Ramos (cell line): ENCODE results near the gene IL3.

Experiments used
- in situ Hi-C: fragments of 300-500 bp; cut with MboI; formaldehyde crosslinking; loops from one replicate; pipeline ENCODE4 v1.14.3; 2022; ENCODE audit warnings: low sequenced_read_pairs; ENCODE audit not compliant: unreplicated experiment

The IL3 gene

GRCh38 chr5:132069994-132070393, 9.5 kb downstream of the IL3 start:
- in situ Hi-C loops: loop anchor here (10.0 kb wide), 1 partner anchor 435 kb away; no protein-coding TSS in a partner anchor

GRCh38 chr5:132070460-132071337, 10.2 kb downstream of the IL3 start:
- in situ Hi-C loops: no loop called here

GRCh38 chr5:132071338-132071707, 10.9 kb downstream of the IL3 start:
- in situ Hi-C loops: no loop called here

- in situ Hi-C loops: no loop called here
These were observed 11.6 kb downstream of the IL3 start for GRCh38 chr5:132072070-132072469.

- in situ Hi-C loops: no loop called here
These were observed 12.1 kb downstream of the IL3 start for GRCh38 chr5:132072528-132072927.

- in situ Hi-C loops: no loop called here
These were observed 13.0 kb downstream of the IL3 start, which contains the start of gene CSF2 for GRCh38 chr5:132073231-132074013. Gene CSF2 (plus strand): TSS chr5:132073789. CDS start chr5:132073824, 35 bp downstream.

GRCh38 chr5:132074091-132074771, 13.8 kb downstream of the IL3 start:
- in situ Hi-C loops: no loop called here

GRCh38 chr5:132074772-132075718, 14.6 kb downstream of the IL3 start:
- in situ Hi-C loops: no loop called here

- in situ Hi-C loops: no loop called here
These were observed 15.2 kb downstream of the IL3 start for GRCh38 chr5:132075719-132076077.

- in situ Hi-C loops: no loop called here
These were observed 15.9 kb downstream of the IL3 start for GRCh38 chr5:132076202-132076830.

- in situ Hi-C loops: no loop called here
These were observed 16.5 kb downstream of the IL3 start for GRCh38 chr5:132076983-132077382.

- in situ Hi-C loops: no loop called here
These were observed 18.6 kb downstream of the IL3 start for GRCh38 chr5:132079081-132079480.

- in situ Hi-C loops: no loop called here
These were observed 19.2 kb downstream of the IL3 start for GRCh38 chr5:132079619-132080018.

GRCh38 chr5:132080595-132080994, 20.1 kb downstream of the IL3 start:
- in situ Hi-C loops: no loop called here

GRCh38 chr5:132081458-132081857, 21.0 kb downstream of the IL3 start:
- in situ Hi-C loops: no loop called here

GRCh38 chr5:132082329-132083023, 22.0 kb downstream of the IL3 start:
- in situ Hi-C loops: no loop called here

- in situ Hi-C loops: no loop called here
These were observed 22.7 kb downstream of the IL3 start for GRCh38 chr5:132083071-132083678.

- in situ Hi-C loops: no loop called here
These were observed 25.2 kb downstream of the IL3 start for GRCh38 chr5:132085686-132086085.
